GM21786 (cell line): ENCODE results near the gene MAK.
A peak's percentile ranks its signal among the peaks of the same experiment; 100 is the strongest.
"Not testable (repeated sequence)": the region's sequence is repeated elsewhere in the genome, so short reads cannot be mapped to it uniquely, and the experiment has no call there.

Source experiments
- ATAC-seq: cut with Tn5 transposase; IDR thresholded peaks from one replicate; pipeline ENCODE4 v1.9.1; 2021; ENCODE audit not compliant: unreplicated experiment

The MAK gene

GRCh38 chr6:10853849-10854300 lies 15.5 kb upstream of the MAK start:
- not testable (repeated sequence) for ATAC-seq

GRCh38 chr6:10852361-10852960 lies 14.1 kb upstream of the MAK start:
- no peak for ATAC-seq

- no peak for ATAC-seq
These were observed 12.4 kb upstream of the MAK start for GRCh38 chr6:10850728-10851127.

DNA sequence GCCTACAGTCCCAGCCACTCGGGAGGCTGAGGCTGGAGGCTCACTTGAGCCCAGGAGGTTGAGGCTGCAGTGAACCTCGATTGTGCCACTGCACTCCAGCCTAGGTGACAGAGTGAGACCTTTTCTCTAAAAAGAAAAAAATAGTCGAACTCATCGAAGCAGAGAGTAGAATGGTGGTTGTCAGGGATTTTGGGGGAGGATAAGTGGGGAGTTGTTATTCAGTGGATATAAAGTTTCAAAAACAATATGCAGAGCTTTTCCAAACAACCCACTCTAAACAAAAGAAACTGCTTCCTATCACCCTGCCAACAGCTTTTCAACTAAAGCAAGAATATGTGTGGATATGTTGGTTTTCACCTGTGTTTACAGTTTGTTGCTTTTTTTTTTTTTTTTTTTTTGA lies 11.6 kb upstream of the MAK start:
- ATAC-seq, result no peak

- no peak for ATAC-seq
These were observed 9.3 kb upstream of the MAK start for GRCh38 chr6:10847684-10848083.

DNA sequence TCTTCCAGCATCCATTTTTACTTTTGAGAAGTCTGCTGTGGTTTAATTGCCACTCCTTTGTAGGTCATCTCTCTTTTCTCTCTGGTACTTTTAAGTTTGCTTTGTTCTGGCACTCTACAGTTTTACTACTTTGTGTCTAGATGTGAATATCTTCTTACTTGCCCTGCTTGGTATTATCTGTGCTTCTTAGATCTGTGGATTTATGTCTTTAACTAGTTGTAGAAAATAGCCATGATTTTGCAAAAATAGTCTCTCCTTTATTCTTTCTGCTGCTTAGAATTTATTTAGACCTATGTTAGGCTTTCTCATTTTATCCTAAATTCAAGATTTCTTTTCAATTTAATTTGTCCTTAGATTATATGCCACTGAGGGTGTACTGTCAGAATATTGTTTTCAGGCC lies 5.2 kb upstream of the MAK start:
- no peak for ATAC-seq

- peak; percentile 71 for ATAC-seq
These were observed 525 bp upstream of the MAK start for GRCh38 chr6:10838794-10839333.

DNA sequence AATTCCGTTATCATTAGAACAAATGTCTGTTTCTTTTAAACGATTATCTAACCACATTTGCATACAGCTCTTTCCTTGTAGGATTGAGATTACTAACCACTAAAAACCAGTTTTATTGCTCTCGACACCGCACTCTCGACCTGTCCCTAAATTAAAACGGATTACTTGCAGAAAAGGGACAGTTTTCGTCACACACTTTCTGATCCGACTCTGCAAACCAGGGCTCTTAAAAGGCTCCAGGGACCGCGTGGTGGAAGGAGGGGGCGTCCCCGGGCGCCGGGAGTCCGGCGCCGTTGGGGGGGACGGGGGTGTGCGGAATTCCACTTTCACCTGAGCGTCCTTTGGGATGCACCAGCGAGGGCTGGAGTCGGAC lies 731 bp downstream of the MAK start:
- ATAC-seq, result no peak

GRCh38 chr6:10837009-10837621 lies 1.2 kb downstream of the MAK start:
- no peak for ATAC-seq

DNA sequence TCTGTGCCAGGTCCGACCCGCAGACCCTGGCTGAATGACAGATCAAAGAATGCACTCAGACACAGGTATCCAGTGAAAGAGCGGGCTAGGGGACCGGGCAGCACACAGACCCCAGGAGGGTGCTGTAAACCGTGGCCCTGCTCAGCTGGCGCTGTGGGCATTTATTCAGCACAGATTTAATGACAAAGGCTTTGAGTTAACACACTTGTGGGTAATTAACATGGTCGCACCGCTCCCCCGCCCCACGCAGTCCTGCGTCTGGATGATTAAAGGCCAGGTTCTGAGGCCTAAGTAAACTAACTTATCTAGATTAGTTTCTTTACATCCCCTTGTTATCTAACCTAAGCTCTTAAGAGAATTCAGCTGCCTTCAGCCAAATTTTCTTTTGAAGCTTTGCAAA lies 3.5 kb downstream of the MAK start:
- ATAC-seq, result no peak

DNA sequence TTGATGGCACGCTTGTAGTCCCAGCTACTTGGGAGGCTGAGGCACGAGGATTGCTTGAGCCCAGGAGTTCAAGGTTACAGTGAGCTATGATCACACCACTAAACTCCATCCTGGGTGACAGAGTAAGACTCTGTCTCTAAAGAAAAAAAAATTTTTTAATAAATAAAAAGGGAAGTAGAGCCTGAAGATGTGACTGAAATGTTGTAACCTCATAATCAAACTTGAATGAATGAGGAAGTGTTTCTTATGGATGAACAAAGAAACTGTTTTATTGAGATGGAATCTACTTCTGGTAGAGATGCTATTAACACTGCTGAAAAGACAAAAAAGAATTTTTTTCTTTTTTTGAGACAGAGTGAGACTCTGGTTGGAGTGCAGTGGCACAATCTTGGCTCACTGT lies 6.7 kb downstream of the MAK start:
- no peak for ATAC-seq

GRCh38 chr6:10824819-10825218 lies 13.5 kb downstream of the MAK start:
- ATAC-seq, result no peak

- ATAC-seq, result no peak
These were observed 14.0 kb downstream of the MAK start for GRCh38 chr6:10824297-10824696.

DNA sequence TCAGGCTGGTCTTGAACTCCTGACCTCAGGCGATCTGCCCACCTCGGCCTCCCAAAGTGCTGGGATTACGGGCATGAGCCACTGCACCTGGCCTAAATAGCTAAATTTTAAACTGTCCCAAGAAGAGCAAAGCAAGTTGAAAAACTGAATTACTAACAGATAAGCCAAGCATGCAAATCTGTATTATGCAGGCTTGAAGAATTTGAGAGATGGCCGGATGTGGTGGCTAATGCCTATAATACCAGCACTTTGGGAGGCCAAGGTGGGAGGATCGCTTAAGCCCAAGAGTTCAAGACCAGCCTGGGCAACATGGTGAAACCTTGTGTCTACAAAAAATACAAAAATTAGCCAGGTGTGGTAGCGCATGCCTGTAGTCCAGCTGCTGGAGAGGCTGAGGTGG lies 24.2 kb downstream of the MAK start:
- not testable (repeated sequence) for ATAC-seq

DNA sequence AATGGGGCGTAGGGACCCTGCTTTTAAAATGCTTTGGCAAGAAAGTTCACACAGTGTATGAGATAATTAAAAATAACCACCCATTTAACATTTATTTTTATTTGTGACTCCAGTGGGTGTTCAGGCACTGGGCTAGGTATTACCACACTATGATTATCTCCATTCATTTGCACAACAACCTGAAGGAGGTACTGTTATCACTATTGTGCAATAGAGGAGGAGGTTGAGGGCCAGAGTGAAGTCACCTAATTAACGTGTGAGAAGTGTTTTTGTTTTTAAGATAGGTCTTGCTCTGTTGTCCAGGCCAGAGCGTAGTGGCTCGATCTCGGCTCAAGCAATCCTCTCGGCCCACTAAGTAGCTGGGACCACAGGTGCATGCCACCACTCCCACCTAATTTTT lies 29.2 kb downstream of the MAK start:
- no peak for ATAC-seq

GRCh38 chr6:10808376-10808775 lies 30.0 kb downstream of the MAK start:
- ATAC-seq, result no peak

GRCh38 chr6:10801224-10801848 lies 37.0 kb downstream of the MAK start:
- peak; percentile 88 for ATAC-seq

DNA sequence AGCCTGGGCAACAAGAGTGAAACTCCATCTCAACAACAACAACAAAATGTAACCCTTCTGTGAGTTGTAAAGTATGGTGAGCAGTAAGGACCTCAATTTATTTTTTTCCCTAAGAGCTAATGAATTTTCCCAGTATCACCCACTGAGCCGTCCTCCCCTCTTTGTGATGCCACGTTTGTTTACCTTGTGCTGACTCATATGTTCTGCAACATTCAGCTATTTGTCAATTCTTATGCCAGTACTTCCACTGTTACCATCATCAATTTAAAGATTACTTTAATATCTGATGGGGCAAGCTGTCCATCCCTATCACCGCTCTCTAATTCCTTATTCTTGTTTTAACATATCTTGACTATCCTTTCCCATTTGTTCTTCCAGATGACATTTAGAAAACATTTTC lies 37.5 kb downstream of the MAK start:
- no peak for ATAC-seq

DNA sequence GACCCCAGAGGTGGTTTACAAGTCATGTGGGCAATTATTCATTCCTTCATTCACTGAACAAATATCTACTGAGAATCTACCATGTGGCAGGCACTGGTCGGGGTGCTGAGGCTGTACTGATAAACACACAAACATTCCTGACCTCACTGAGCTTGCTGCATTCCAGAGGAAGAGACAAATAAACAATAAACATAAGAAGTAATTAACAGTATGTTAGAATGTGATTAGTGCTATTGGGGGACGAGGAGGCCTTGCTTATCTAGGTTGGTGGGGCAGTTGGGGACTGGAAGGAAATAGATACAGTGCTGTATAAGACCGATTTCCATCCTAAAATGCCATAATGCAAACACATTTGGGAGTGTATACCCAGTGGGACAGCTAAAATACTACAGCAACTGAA lies 44.1 kb downstream of the MAK start:
- no peak for ATAC-seq

- no peak for ATAC-seq
These were observed 44.6 kb downstream of the MAK start for GRCh38 chr6:10793695-10794094.

DNA sequence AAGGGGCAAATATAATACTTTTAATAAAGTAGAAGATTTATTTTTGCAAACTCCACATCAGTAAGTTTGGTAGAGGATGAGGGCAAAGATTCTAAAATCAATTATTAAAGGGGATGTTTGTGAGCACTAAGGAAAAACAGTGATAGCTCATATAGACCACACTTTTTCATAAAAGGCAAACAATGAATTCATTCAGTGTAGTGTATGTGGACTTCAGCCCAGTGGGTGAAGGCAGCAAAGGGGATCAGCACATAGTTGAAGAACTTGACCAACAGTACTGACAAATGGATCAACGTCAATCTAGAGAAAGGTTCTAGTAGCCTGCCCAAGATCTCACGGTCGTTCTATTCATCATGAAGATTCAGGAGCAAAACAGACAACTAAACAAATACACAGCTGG lies 45.3 kb downstream of the MAK start:
- no peak for ATAC-seq

DNA sequence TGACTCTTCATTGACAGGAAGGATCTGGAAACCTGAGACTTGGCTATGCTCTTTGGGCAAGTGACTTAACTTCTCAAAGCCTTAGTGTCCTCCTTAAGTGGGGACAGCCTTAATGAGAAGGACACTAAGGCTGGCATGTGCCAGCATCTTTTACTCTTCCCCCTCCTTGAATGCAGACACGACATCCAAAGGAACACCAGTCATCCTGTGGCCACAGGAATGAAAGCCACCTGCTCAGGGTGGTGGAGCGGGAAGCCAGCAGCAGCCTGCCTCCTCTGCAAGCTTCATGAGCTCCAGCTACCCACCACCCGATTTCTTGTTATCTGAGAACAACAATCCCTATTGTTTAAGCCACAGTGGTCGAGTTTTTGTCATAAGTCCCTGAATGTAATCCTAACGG lies 46.2 kb downstream of the MAK start:
- ATAC-seq, result no peak
